Hepatocyte (in vitro differentiated cells): Measurements from ENCODE around the gene NRTN. TPM values are rescaled to one million over a fixed set of nuclear protein-coding genes. Genes with fewer than 3 reads are reported as not detected.
A peak's percentile ranks its signal among the peaks of the same experiment; 100 is the strongest.

ENCODE experiments used
- DNase-seq: peaks from one replicate; pipeline ENCODE4 v3.0.0-alpha.2; 2016; ENCODE audit warnings: low spot score
- H2AFZ ChIP-seq: fragments of 200-600 bp; sonication (generic); 2 replicates; pipeline ENCODE4 v1.6.0; 2016; ENCODE audit warnings: antibody characterized with exemption, mild to moderate bottlenecking
- H3K27ac ChIP-seq: fragments of 200-600 bp; sonication (generic); 2 replicates; pipeline ENCODE4 v1.5.1; 2016; ENCODE audit warnings: mild to moderate bottlenecking
- H3K27me3 ChIP-seq: fragments of 200-600 bp; sonication (generic); 2 replicates; pipeline ENCODE4 v1.6.1; 2016
- H3K36me3 ChIP-seq: fragments of 200-600 bp; sonication (generic); replicated peaks from 2 replicates; pipeline ENCODE4 v1.5.1; 2016; ENCODE audit warnings: low read depth; ENCODE audit not compliant: insufficient read depth
- H3K4me1 ChIP-seq: fragments of 200-600 bp; sonication (generic); 2 replicates; pipeline ENCODE4 v1.5.1; 2016; ENCODE audit warnings: mild to moderate bottlenecking, moderate library complexity; ENCODE audit not compliant: insufficient read depth
- H3K4me2 ChIP-seq: fragments of 200-600 bp; sonication (generic); 2 replicates; pipeline ENCODE4 v1.6.0; 2016
- H3K4me3 ChIP-seq: fragments of 200-600 bp; sonication (generic); 2 replicates; pipeline ENCODE4 v1.5.1; 2016; ENCODE audit warnings: mild to moderate bottlenecking
- H3K79me2 ChIP-seq: fragments of 200-600 bp; sonication (generic); 2 replicates; pipeline ENCODE4 v1.6.0; 2017; ENCODE audit warnings: mild to moderate bottlenecking
- H3K9me2 ChIP-seq: fragments of 200-600 bp; sonication (generic); replicated peaks from 2 replicates; pipeline ENCODE4 v1.6.0; 2017; ENCODE audit warnings: mild to moderate bottlenecking; ENCODE audit not compliant: insufficient read depth
- H3K9me3 ChIP-seq: fragments of 200-600 bp; sonication (generic); 2 replicates; pipeline ENCODE4 v1.5.1; 2016; ENCODE audit warnings: low read depth, mild to moderate bottlenecking
- H4K20me1 ChIP-seq: fragments of 200-600 bp; sonication (generic); 2 replicates; pipeline ENCODE4 v1.6.0; 2016; ENCODE audit warnings: mild to moderate bottlenecking; ENCODE audit not compliant: insufficient read depth, poor library complexity, severe bottlenecking
- CTCF ChIP-seq: fragments of 200-600 bp; sonication (generic); IDR thresholded peaks from 2 replicates; pipeline ENCODE4 v1.5.1; 2016; ENCODE audit warnings: antibody characterized with exemption, mild to moderate bottlenecking; ENCODE audit not compliant: poor library complexity
- EZH2 ChIP-seq: fragments of 200-600 bp; sonication (generic); IDR thresholded peaks from 2 replicates; pipeline ENCODE4 v1.6.1; 2016; ENCODE audit warnings: antibody characterized with exemption, mild to moderate bottlenecking, borderline replicate concordance
- EZH2phosphoT487 ChIP-seq: fragments of 200-600 bp; sonication (generic); IDR thresholded peaks from one replicate; pipeline ENCODE4 v1.6.1; 2018; ENCODE audit warnings: antibody characterized with exemption, mild to moderate bottlenecking, low read depth, moderate library complexity; ENCODE audit not compliant: unreplicated experiment, severe bottlenecking
- WGBS: methylation state at CpG from one replicate; pipeline ENCODE4 v1.1.6; 2016; ENCODE audit warnings: low lambda C conversion rate; ENCODE audit errors: missing lambda C conversion rate; 5-methylcytosine and 5-hydroxymethylcytosine counted together
- polyA plus RNA-seq: library from polyadenylated mRNA; unstranded; fragments of >200 nt; fragmentation: Nextera tagmentation; extraction: Ambion mirVana; gene quantifications from 2 replicates; pipeline ENCODE4 v1.2.1, GENCODE V29; 2016
- total RNA-seq: library from RNA; depleted of rRNA; stranded (reverse); fragments of >200 nt; gene quantifications from 2 replicates; pipeline ENCODE4 v1.2.3, GENCODE V29; 2014

The NRTN gene
- total and polyA plus RNA-seq, 2 experiments from 2014 or later, result 2.7 to 31.1 TPM

GRCh38 chr19:5803441-5803751 is 1.5 kb upstream of the NRTN start:
- no peak for TF ChIP-seq EZH2phosphoT487
- TF ChIP-seq CTCF, result no peak
- no peak for TF ChIP-seq EZH2
- no peaks in the 10 kb centered on the region for H3K36me3 ChIP-seq
- H3K4me3 ChIP-seq, result peak overlapping the region; percentile 24
- H3K4me1 ChIP-seq, result peaks cover 21% of the 10 kb centered on the region
- H3K9me3 ChIP-seq, result no peaks in the 10 kb centered on the region
- WGBS, result 15% methylated on average over 8 of the region's 8 CpGs
- no peaks in the 10 kb centered on the region for H3K9me2 ChIP-seq
- H2AFZ ChIP-seq, result peak overlapping the region; percentile 59
- H3K79me2 ChIP-seq, result no peaks in the 10 kb centered on the region
- no peak overlapping the region for H3K27ac ChIP-seq
- DNase-seq, result no peak
- H4K20me1 ChIP-seq, result no peaks in the 10 kb centered on the region
- H3K27me3 ChIP-seq, result no peaks in the 10 kb centered on the region
- H3K4me2 ChIP-seq, result peak overlapping the region; percentile 91

GRCh38 chr19:5803752-5804515 is 933 bp upstream of the NRTN start:
- DNase-seq, result peak; percentile 98
- WGBS, result 6% methylated on average over 49 of the region's 54 CpGs
- Histone ChIP-seq H3K36me3 (no peaks in the 10 kb centered on the region), H3K27me3 (no peaks in the 10 kb centered on the region), H3K4me1 (peaks cover 21% of the 10 kb centered on the region), H3K9me3 (no peaks in the 10 kb centered on the region), H2AFZ (peak overlapping the region; percentile 59), H3K4me3 (peak overlapping the region; percentile 24), H3K9me2 (no peaks in the 10 kb centered on the region), H3K27ac (no peak overlapping the region), H4K20me1 (no peaks in the 10 kb centered on the region), H3K79me2 (no peaks in the 10 kb centered on the region), H3K4me2 (peak overlapping the region; percentile 91)
- TF ChIP-seq CTCF, result peak; percentile 100
- TF ChIP-seq EZH2phosphoT487, result no peak

GRCh38 chr19:5805462-5806132 is 730 bp downstream of the NRTN start:
- DNase-seq, result peak; percentile 92
- H3K4me3 ChIP-seq, result peak overlapping the region; percentile 16
- H3K79me2 ChIP-seq, result no peaks in the 10 kb centered on the region
- no peaks in the 10 kb centered on the region for H3K9me3 ChIP-seq
- no peak for TF ChIP-seq EZH2
- TF ChIP-seq CTCF, result peak; percentile 90
- WGBS, result 3% methylated on average over 30 of the region's 46 CpGs
- peak overlapping the region; percentile 71 for H2AFZ ChIP-seq
- H3K27ac ChIP-seq, result no peak overlapping the region
- H3K4me1 ChIP-seq, result peaks cover 21% of the 10 kb centered on the region
- no peaks in the 10 kb centered on the region for H3K27me3 ChIP-seq
- no peaks in the 10 kb centered on the region for H4K20me1 ChIP-seq
- peak overlapping the region; percentile 91 for H3K4me2 ChIP-seq
- H3K36me3 ChIP-seq, result no peaks in the 10 kb centered on the region
- H3K9me2 ChIP-seq, result no peaks in the 10 kb centered on the region
